ENCODE measurements around the gene TOGARAM2. TPM values are rescaled to one million over a fixed set of nuclear protein-coding genes. Genes with fewer than 3 reads are reported as not detected.

Gene TOGARAM2
- total RNA-seq, 2 donors from 2014 or later, result 4.0 to 4.3 TPM

- no peaks in the 10 kb centered on the region for H3K27me3 Mint-ChIP-seq (ENCODE audit: low read depth)
- no peaks in the 10 kb centered on the region for H3K36me3 Mint-ChIP-seq (ENCODE audit: insufficient read depth in 2 of 2)
- H3K27ac Mint-ChIP-seq, result no peak overlapping the region
- H3K9me3 Mint-ChIP-seq, result no peaks in the 10 kb centered on the region
- DNase-seq, result no peak
- H3K4me3 Mint-ChIP-seq, result no peak overlapping the region
- H3K4me1 Mint-ChIP-seq (ENCODE audit: low read depth), result peaks cover 8% of the 10 kb centered on the region
- no peak for ATAC-seq (replicated peaks in 1 of 2)
Observed at GRCh38 chr2:29022679-29023078, 41.6 kb downstream of the TOGARAM2 start.

- Mint-ChIP-seq H3K36me3 (ENCODE audit: insufficient read depth in 2 of 2) (no peaks in the 10 kb centered on the region), H3K9me3 (no peaks in the 10 kb centered on the region), H3K4me3 (no peak overlapping the region), H3K27me3 (ENCODE audit: low read depth) (no peaks in the 10 kb centered on the region), H3K4me1 (ENCODE audit: low read depth) (peaks cover 3% of the 10 kb centered on the region), H3K27ac (no peak overlapping the region)
- no peak for ATAC-seq (replicated peaks in 1 of 2)
- DNase-seq, result no peak
Observed at GRCh38 chr2:29023188-29023587, 42.1 kb downstream of the TOGARAM2 start.

GRCh38 chr2:29024882-29025430 lies 43.9 kb downstream of the TOGARAM2 start:
- Mint-ChIP-seq H3K9me3 (no peaks in the 10 kb centered on the region), H3K36me3 (ENCODE audit: insufficient read depth in 2 of 2) (no peaks in the 10 kb centered on the region), H3K27me3 (ENCODE audit: low read depth) (no peaks in the 10 kb centered on the region), H3K4me3 (no peak overlapping the region), H3K27ac (no peak overlapping the region), H3K4me1 (ENCODE audit: low read depth) (no peaks in the 10 kb centered on the region)
- no peak for DNase-seq
- no peak for ATAC-seq (replicated peaks in 1 of 2)

GRCh38 chr2:29025711-29026110 lies 44.6 kb downstream of the TOGARAM2 start:
- Mint-ChIP-seq H3K4me3 (no peak overlapping the region), H3K9me3 (no peaks in the 10 kb centered on the region), H3K27ac (no peak overlapping the region), H3K27me3 (ENCODE audit: low read depth) (no peaks in the 10 kb centered on the region), H3K4me1 (ENCODE audit: low read depth) (no peaks in the 10 kb centered on the region), H3K36me3 (ENCODE audit: insufficient read depth in 2 of 2) (no peaks in the 10 kb centered on the region)
- DNase-seq (no peak), ATAC-seq (replicated peaks in 1 of 2) (no peak)

GRCh38 chr2:29031046-29031445 lies 49.9 kb downstream of the TOGARAM2 start:
- Mint-ChIP-seq H3K36me3 (ENCODE audit: insufficient read depth in 2 of 2) (no peaks in the 10 kb centered on the region), H3K4me3 (no peak overlapping the region), H3K27me3 (ENCODE audit: low read depth) (no peaks in the 10 kb centered on the region), H3K27ac (no peak overlapping the region), H3K4me1 (ENCODE audit: low read depth) (peaks cover 6% of the 10 kb centered on the region), H3K9me3 (no peaks in the 10 kb centered on the region)
- DNase-seq, result no peak
- ATAC-seq (replicated peaks in 1 of 2), result no peak

GRCh38 chr2:29032189-29032588 lies 51.1 kb downstream of the TOGARAM2 start:
- DNase-seq, result no peak
- Mint-ChIP-seq H3K36me3 (ENCODE audit: insufficient read depth in 2 of 2) (no peaks in the 10 kb centered on the region), H3K27ac (no peak overlapping the region), H3K27me3 (ENCODE audit: low read depth) (no peaks in the 10 kb centered on the region), H3K9me3 (no peaks in the 10 kb centered on the region), H3K4me3 (no peak overlapping the region), H3K4me1 (ENCODE audit: low read depth) (peaks cover 6% of the 10 kb centered on the region)
- no peak for ATAC-seq (replicated peaks in 1 of 2)

- Mint-ChIP-seq H3K36me3 (ENCODE audit: insufficient read depth in 2 of 2) (no peaks in the 10 kb centered on the region), H3K9me3 (no peaks in the 10 kb centered on the region), H3K4me1 (ENCODE audit: low read depth) (peaks cover 6% of the 10 kb centered on the region), H3K27ac (no peak overlapping the region), H3K27me3 (ENCODE audit: low read depth) (no peaks in the 10 kb centered on the region), H3K4me3 (no peak overlapping the region)
- no peak for DNase-seq
- ATAC-seq (replicated peaks in 1 of 2), result no peak
Observed at GRCh38 chr2:29033172-29033571, 52.1 kb downstream of the TOGARAM2 start.

GRCh38 chr2:29033656-29034055 lies 52.6 kb downstream of the TOGARAM2 start:
- no peak for DNase-seq
- Mint-ChIP-seq H3K4me1 (ENCODE audit: low read depth) (peaks cover 6% of the 10 kb centered on the region), H3K4me3 (no peak overlapping the region), H3K36me3 (ENCODE audit: insufficient read depth in 2 of 2) (no peaks in the 10 kb centered on the region), H3K27me3 (ENCODE audit: low read depth) (no peaks in the 10 kb centered on the region), H3K9me3 (no peaks in the 10 kb centered on the region), H3K27ac (no peak overlapping the region)
- ATAC-seq (replicated peaks in 1 of 2), result no peak

- Mint-ChIP-seq H3K9me3 (no peaks in the 10 kb centered on the region), H3K27me3 (ENCODE audit: low read depth) (no peaks in the 10 kb centered on the region), H3K4me1 (ENCODE audit: low read depth) (peaks cover 6% of the 10 kb centered on the region), H3K27ac (no peak overlapping the region), H3K4me3 (no peak overlapping the region), H3K36me3 (ENCODE audit: insufficient read depth in 2 of 2) (no peaks in the 10 kb centered on the region)
- ATAC-seq (replicated peaks in 1 of 2) (no peak), DNase-seq (no peak)
Observed at GRCh38 chr2:29035016-29035745, 54.1 kb downstream of the TOGARAM2 start.

GRCh38 chr2:29039718-29040480 lies 58.8 kb downstream of the TOGARAM2 start:
- no peaks in the 10 kb centered on the region for H3K9me3 Mint-ChIP-seq
- no peaks in the 10 kb centered on the region for H3K27me3 Mint-ChIP-seq (ENCODE audit: low read depth)
- peaks cover 5% of the 10 kb centered on the region for H3K4me1 Mint-ChIP-seq (ENCODE audit: low read depth)
- no peak overlapping the region for H3K27ac Mint-ChIP-seq
- no peak overlapping the region for H3K4me3 Mint-ChIP-seq
- DNase-seq, result no peak
- H3K36me3 Mint-ChIP-seq (ENCODE audit: insufficient read depth in 2 of 2), result no peaks in the 10 kb centered on the region
- no peak for ATAC-seq (replicated peaks in 1 of 2)

GRCh38 chr2:29040552-29040951 lies 59.5 kb downstream of the TOGARAM2 start:
- no peak overlapping the region for H3K27ac Mint-ChIP-seq
- H3K4me1 Mint-ChIP-seq (ENCODE audit: low read depth), result peaks cover 5% of the 10 kb centered on the region
- H3K4me3 Mint-ChIP-seq, result no peak overlapping the region
- no peaks in the 10 kb centered on the region for H3K36me3 Mint-ChIP-seq (ENCODE audit: insufficient read depth in 2 of 2)
- DNase-seq, result no peak
- no peaks in the 10 kb centered on the region for H3K9me3 Mint-ChIP-seq
- ATAC-seq (replicated peaks in 1 of 2), result no peak
- no peaks in the 10 kb centered on the region for H3K27me3 Mint-ChIP-seq (ENCODE audit: low read depth)

GRCh38 chr2:29041161-29041660 lies 60.1 kb downstream of the TOGARAM2 start:
- DNase-seq (no peak), ATAC-seq (replicated peaks in 1 of 2) (no peak)
- Mint-ChIP-seq H3K9me3 (no peaks in the 10 kb centered on the region), H3K27me3 (ENCODE audit: low read depth) (no peaks in the 10 kb centered on the region), H3K4me1 (ENCODE audit: low read depth) (peaks cover 5% of the 10 kb centered on the region), H3K36me3 (ENCODE audit: insufficient read depth in 2 of 2) (no peaks in the 10 kb centered on the region), H3K27ac (no peak overlapping the region), H3K4me3 (no peak overlapping the region)

GRCh38 chr2:29042561-29043075 lies 61.5 kb downstream of the TOGARAM2 start:
- H3K27me3 Mint-ChIP-seq (ENCODE audit: low read depth), result no peaks in the 10 kb centered on the region
- no peak overlapping the region for H3K4me3 Mint-ChIP-seq
- peaks cover 5% of the 10 kb centered on the region for H3K4me1 Mint-ChIP-seq (ENCODE audit: low read depth)
- ATAC-seq (replicated peaks in 1 of 2), result no peak
- H3K9me3 Mint-ChIP-seq, result no peaks in the 10 kb centered on the region
- no peak for DNase-seq
- no peaks in the 10 kb centered on the region for H3K36me3 Mint-ChIP-seq (ENCODE audit: insufficient read depth in 2 of 2)
- no peak overlapping the region for H3K27ac Mint-ChIP-seq

Measured in activated T-cell treated with anti-CD3 and anti-CD28 coated beads, Interleukin-2, amount 50 U/mL, for 72 hours (primary cell).